GM12873 (cell line): Measurements from ENCODE around the gene DNM3.

Experiments used
- TF ChIP-seq, protein P1 (sequence below): IDR thresholded peaks from 2 replicates; pipeline ENCODE4 v1.5.1; 2012; ENCODE audit warnings: low read depth, mild to moderate bottlenecking, moderate library complexity, low read length, control low read depth; ENCODE audit not compliant: insufficient read depth; ENCODE audit errors: missing control alignments

Gene DNM3

GRCh38 chr1:171841050-171841910 is at the start of gene DNM3:
TSS of gene DNM3 (plus strand) at chr1:171841498. CDS start at chr1:171841657, 159 bp downstream.
- TF ChIP-seq, protein P1, sequence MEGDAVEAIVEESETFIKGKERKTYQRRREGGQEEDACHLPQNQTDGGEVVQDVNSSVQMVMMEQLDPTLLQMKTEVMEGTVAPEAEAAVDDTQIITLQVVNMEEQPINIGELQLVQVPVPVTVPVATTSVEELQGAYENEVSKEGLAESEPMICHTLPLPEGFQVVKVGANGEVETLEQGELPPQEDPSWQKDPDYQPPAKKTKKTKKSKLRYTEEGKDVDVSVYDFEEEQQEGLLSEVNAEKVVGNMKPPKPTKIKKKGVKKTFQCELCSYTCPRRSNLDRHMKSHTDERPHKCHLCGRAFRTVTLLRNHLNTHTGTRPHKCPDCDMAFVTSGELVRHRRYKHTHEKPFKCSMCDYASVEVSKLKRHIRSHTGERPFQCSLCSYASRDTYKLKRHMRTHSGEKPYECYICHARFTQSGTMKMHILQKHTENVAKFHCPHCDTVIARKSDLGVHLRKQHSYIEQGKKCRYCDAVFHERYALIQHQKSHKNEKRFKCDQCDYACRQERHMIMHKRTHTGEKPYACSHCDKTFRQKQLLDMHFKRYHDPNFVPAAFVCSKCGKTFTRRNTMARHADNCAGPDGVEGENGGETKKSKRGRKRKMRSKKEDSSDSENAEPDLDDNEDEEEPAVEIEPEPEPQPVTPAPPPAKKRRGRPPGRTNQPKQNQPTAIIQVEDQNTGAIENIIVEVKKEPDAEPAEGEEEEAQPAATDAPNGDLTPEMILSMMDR = no peak

DNA sequence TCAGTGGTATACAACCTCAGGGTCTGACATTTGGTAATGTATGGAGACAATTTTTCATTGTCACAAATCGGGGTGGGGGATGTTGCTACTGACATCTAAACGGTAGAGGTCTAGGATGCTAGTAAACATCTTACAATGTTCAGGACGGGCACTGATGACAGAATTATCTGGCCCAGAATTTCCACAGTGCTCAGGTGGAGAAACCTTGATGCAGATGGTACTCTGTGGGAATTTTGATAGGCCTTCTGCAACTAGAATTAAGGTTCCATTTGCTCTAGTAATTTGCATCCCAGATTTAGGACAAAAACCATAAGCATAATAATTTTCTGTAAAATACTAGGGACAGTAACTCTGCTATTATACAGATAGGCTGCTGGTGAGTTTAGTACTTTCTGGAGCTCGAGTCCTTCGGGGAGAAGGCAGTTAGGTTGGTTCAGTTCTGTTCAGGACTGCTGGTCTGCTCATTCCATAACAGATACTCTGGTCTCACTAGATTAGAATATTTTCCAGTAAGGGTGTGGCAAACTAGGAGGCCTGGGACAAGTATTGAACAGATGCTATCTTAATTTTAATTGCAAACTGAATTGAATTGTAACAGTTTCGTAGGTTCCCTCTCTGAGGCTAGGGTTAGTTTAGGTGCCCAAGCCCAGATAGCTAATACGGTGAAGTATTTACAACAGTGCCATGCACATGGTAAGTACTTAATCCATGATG is 48.5 kb upstream of the DNM3 start:
- TF ChIP-seq, protein P1 = no peak

GRCh38 chr1:171793636-171794035 is 47.7 kb upstream of the DNM3 start:
- TF ChIP-seq, protein P1 = no peak

GRCh38 chr1:171794085-171794484 is 47.2 kb upstream of the DNM3 start:
- TF ChIP-seq, protein P1 = no peak

DNA sequence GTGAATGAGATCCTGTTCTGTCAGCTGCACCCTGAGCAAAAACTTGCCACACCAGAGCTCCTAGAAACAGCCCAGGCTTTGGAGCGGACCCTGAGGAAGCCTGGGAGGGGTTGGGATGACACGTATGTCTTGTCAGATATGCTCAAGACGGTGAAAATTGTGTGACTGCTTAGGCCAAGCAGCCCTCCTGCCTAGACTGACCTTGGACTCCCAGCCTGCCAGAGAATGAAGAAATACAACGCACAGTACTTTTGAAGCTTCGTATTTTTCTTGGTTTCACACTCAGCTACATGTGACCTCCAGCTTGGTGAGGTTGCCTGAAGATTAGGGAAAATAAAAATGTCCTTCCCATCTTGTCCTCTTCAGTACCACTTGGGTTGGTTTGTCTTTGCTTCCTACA is 44.7 kb upstream of the DNM3 start:
- TF ChIP-seq, protein P1 = no peak

DNA sequence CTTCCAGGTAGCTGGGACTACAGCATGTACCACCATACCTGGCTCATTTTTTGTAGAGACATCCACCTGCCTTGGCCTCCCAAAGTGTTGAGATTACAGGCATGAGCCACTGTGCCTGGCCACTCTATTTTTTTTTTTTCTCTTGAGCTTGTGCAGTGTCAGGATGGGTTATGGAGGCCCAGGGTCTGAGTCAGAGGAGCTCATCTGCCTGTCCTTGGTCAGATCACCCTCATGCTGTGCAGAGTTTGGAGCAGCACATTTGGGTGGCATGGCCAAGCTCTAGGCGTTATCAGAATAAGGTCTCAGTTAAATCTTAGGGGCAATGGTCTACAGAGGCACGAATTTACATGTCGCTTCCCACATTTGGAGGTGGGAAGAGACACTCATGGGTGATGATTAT is 43.0 kb upstream of the DNM3 start:
- TF ChIP-seq, protein P1 = no peak

DNA sequence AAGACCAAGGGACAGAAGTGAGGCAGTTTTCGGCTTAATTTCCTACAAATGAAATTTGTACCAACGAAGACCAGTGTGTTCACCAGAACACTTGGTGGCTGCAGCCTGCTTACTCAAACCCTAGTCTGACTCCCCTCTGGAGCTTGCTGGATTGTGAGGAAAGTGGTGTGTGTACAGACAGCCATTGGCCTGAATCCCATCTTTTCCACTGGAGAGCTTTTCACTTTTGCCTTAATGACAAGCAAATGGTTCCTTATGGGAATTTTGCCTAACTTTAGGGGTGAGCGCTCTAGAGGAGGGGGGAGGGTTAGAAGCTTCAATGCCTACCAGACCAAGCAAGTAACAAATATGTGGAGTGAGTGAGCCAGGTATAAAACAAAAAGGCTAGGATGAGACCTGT is 42.5 kb upstream of the DNM3 start:
- TF ChIP-seq, protein P1 = no peak
